Body of pancreas (tissue), 4 donors: ENCODE data around the gene MAP4K4. TPM values are rescaled to one million over a fixed set of nuclear protein-coding genes. Genes with fewer than 3 reads are reported as not detected.

Experiments
- ATAC-seq: fragments of 150-250 bp; one replicate; pipeline ENCODE4 v1.9.1; 2016
- DNase-seq, 4 donors: peaks; one replicate each; pipeline ENCODE4 v3.0.0-alpha.2; 2019
- H3K27ac ChIP-seq, 4 donors: fragments of 200-600 bp; sonication (generic); 1 replicate in 3 of 4; 2 replicates in 1 of 4; pipeline versions ENCODE4 v1.5.1 to v1.6.1; 2016 to 2019; ENCODE audit warnings: mild to moderate bottlenecking in 1 of 4, mixed read lengths in 1 of 4, moderate library complexity in 1 of 4
- H3K27me3 ChIP-seq, 2 donors: fragments of 200-600 bp; sonication (generic); one replicate each; pipeline ENCODE4 v1.6.0; 2016; ENCODE audit warnings: mild to moderate bottlenecking in 1 of 2
- H3K36me3 ChIP-seq, 2 donors: fragments of 200-600 bp; sonication (generic); replicated peaks in 1 of 2; 2 replicates each; pipeline ENCODE4 v1.5.1; 2016; ENCODE audit warnings: low read depth in 2 of 2; ENCODE audit not compliant: insufficient read depth in 1 of 2
- H3K4me1 ChIP-seq: fragments of 200-600 bp; sonication (generic); one replicate; pipeline ENCODE4 v1.6.0; 2016
- H3K4me3 ChIP-seq, 2 donors: fragments of 200-600 bp; sonication (generic); 1 replicate in 1 of 2; 2 replicates in 1 of 2; pipeline ENCODE4 v1.5.1; 2016 to 2019
- H3K9me3 ChIP-seq, 3 donors: fragments of 200-600 bp; sonication (generic); 1 replicate in 2 of 3; 2 replicates in 1 of 3; pipeline ENCODE4 v1.5.1; 2016
- CTCF ChIP-seq, 7 experiments: fragments of 450-650 bp in 4 of 7; fragments of 200-600 bp in 3 of 7; sonication (generic) in 3 of 7; IDR thresholded peaks; one replicate each; pipeline ENCODE4 v1.5.1; 2016 to 2019; ENCODE audit warnings: antibody characterized with exemption in 7 of 7
- POLR2A ChIP-seq, 3 donors: fragments of 450-650 bp; IDR thresholded peaks; one replicate each; pipeline ENCODE4 v1.6.1; 2016; ENCODE audit warnings: antibody characterized with exemption in 3 of 3, mild to moderate bottlenecking in 2 of 3
- WGBS, 2 donors: methylation state at CpG; one replicate each; pipeline ENCODE4 v1.1.5; 2017; 5-methylcytosine and 5-hydroxymethylcytosine counted together
- intact Hi-C: fragments of 100-400 bp; cut with DNase I; formaldehyde crosslinking; loops from one replicate; pipeline ENCODE4 v1.15.1; 2023
- total RNA-seq, 2 donors: library from RNA; depleted of rRNA; stranded (reverse); fragments of >200 nt; gene quantifications; one replicate each; pipeline ENCODE4 v1.1.0, GENCODE V29; 2016

The MAP4K4 gene
- total RNA-seq, 2 donors from 2014 or later = 22.1 to 25.1 TPM

- no peak overlapping the region for H3K27ac ChIP-seq
- H3K4me3 ChIP-seq = no peak overlapping the region
- TF ChIP-seq CTCF (IDR thresholded peaks at IDR 0.05) (no peak), POLR2A (IDR thresholded peaks at IDR 0.05) (no peak)
- intact Hi-C loops = no loop called here
- no peaks in the 10 kb centered on the region for H3K27me3 ChIP-seq
- ATAC-seq (no peak), DNase-seq (no peak)
- H3K4me1 ChIP-seq = peaks cover 10% of the 10 kb centered on the region
- no peaks in the 10 kb centered on the region for H3K36me3 ChIP-seq
- H3K9me3 ChIP-seq = no peaks in the 10 kb centered on the region
Observed at GRCh38 chr2:101658387-101658786, 39.1 kb upstream of the MAP4K4 start.

- intact Hi-C loops = no loop called here
- TF ChIP-seq POLR2A (IDR thresholded peaks at IDR 0.05) (no peak), CTCF (IDR thresholded peaks at IDR 0.05) (no peak)
- Histone ChIP-seq H3K4me1 (no peaks in the 10 kb centered on the region), H3K9me3 (no peaks in the 10 kb centered on the region), H3K27ac (no peak overlapping the region), H3K36me3 (no peaks in the 10 kb centered on the region), H3K27me3 (no peaks in the 10 kb centered on the region), H3K4me3 (no peak overlapping the region)
- ATAC-seq (no peak), DNase-seq (no peak)
- WGBS, 2 donors = 85 to 90% methylated on average over 9 to 10 of the region's 10 CpGs
Observed at GRCh38 chr2:101665312-101665711, 32.2 kb upstream of the MAP4K4 start.

GRCh38 chr2:101667823-101668222 is 29.7 kb upstream of the MAP4K4 start:
- WGBS, 2 donors = 86 to 92% methylated on average over 1 of the region's 1 CpG

GRCh38 chr2:101672047-101672446 is 25.5 kb upstream of the MAP4K4 start:
- WGBS, 2 donors = 44 to 80% methylated on average over 2 of the region's 2 CpGs
- ATAC-seq = no peak
- no peaks in the 10 kb centered on the region for H3K36me3 ChIP-seq
- intact Hi-C loops = no loop called here
- no peak for DNase-seq
- H3K4me1 ChIP-seq = no peaks in the 10 kb centered on the region
- TF ChIP-seq CTCF (IDR thresholded peaks at IDR 0.05) (no peak), POLR2A (IDR thresholded peaks at IDR 0.05) (no peak)
- H3K4me3 ChIP-seq = no peak overlapping the region
- no peaks in the 10 kb centered on the region for H3K9me3 ChIP-seq
- H3K27ac ChIP-seq = no peak overlapping the region
- H3K27me3 ChIP-seq = no peaks in the 10 kb centered on the region

More at GRCh38 chr2:101667823-101668222, 29.7 kb upstream of the MAP4K4 start:
- Histone ChIP-seq H3K9me3 (no peaks in the 10 kb centered on the region), H3K4me3 (no peak overlapping the region), H3K27me3 (no peaks in the 10 kb centered on the region), H3K27ac (no peak overlapping the region), H3K36me3 (no peaks in the 10 kb centered on the region), H3K4me1 (no peaks in the 10 kb centered on the region)
- TF ChIP-seq POLR2A (IDR thresholded peaks at IDR 0.05) (no peak), CTCF (IDR thresholded peaks at IDR 0.05) (no peak)
- DNase-seq (no peak), ATAC-seq (no peak)
- intact Hi-C loops = no loop called here

GRCh38 chr2:101673920-101674319 is 23.6 kb upstream of the MAP4K4 start:
- no peak overlapping the region for H3K27ac ChIP-seq
- H3K4me3 ChIP-seq = no peak overlapping the region
- no peaks in the 10 kb centered on the region for H3K9me3 ChIP-seq
- intact Hi-C loops = no loop called here
- no peaks in the 10 kb centered on the region for H3K36me3 ChIP-seq
- DNase-seq = no peak
- 98% methylated on average over 5 of the region's 5 CpGs for WGBS, 2 donors
- H3K4me1 ChIP-seq = no peaks in the 10 kb centered on the region
- no peak for ATAC-seq
- TF ChIP-seq POLR2A (IDR thresholded peaks at IDR 0.05) (no peak), CTCF (IDR thresholded peaks at IDR 0.05) (no peak)
- H3K27me3 ChIP-seq = no peaks in the 10 kb centered on the region
